Thyroid gland (tissue), 4 donors: ENCODE measurements around the gene PARD3.

Experiments used
- CTCF ChIP-seq, 6 experiments: fragments of 200-600 bp in 3 of 6; fragments of 450-650 bp in 3 of 6; sonication (generic) in 3 of 6; IDR thresholded peaks; one replicate each; pipeline ENCODE4 v1.5.1; 2016 to 2019; ENCODE audit warnings: antibody characterized with exemption in 6 of 6, mild to moderate bottlenecking in 2 of 6, inconsistent platforms in 1 of 6, moderate library complexity in 1 of 6
- POLR2A ChIP-seq, 2 donors: fragments of 450-650 bp; IDR thresholded peaks; one replicate each; pipeline ENCODE4 v1.6.1; 2017; ENCODE audit warnings: antibody characterized with exemption in 2 of 2, mild to moderate bottlenecking in 2 of 2, moderate library complexity in 1 of 2

GRCh38 chr10:34094961-34095360 lies 720.1 kb downstream of the PARD3 start:
- TF ChIP-seq CTCF (IDR thresholded peaks at IDR 0.05) = no peak
- no peak for TF ChIP-seq POLR2A (IDR thresholded peaks at IDR 0.05)
